DOHH2 (cell line): Measurements from ENCODE around the gene KBTBD2.

Experiments
- CTCF ChIP-seq: fragments of 200-600 bp; sonication (generic); IDR thresholded peaks from one replicate; pipeline ENCODE4 v1.5.1; 2014; ENCODE audit warnings: antibody characterized with exemption, mild to moderate bottlenecking, low read depth, low read length; ENCODE audit not compliant: poor library complexity, severe bottlenecking
- EZH2phosphoT487 ChIP-seq: fragments of 200-600 bp; sonication (generic); IDR thresholded peaks from 2 replicates; pipeline ENCODE4 v1.6.1; 2017; ENCODE audit warnings: borderline replicate concordance, mild to moderate bottlenecking, antibody characterized with exemption, low read length, moderate library complexity, mixed read lengths

- TF ChIP-seq CTCF: no peak
- TF ChIP-seq EZH2phosphoT487: no peak
Observed at GRCh38 chr7:32893207-32893524, 1.6 kb upstream of the KBTBD2 start.
